ENCODE measurements around the gene EEF2KMT. TPM values are rescaled to one million over a fixed set of nuclear protein-coding genes. Genes with fewer than 3 reads are reported as not detected.
"Not testable (repeated sequence)": the region's sequence is repeated elsewhere in the genome, so short reads cannot be mapped to it uniquely, and the experiment has no call there.

The EEF2KMT gene
- total and polyA plus RNA-seq, 2 of the 13 experiments (the other 11 are each of a cell fraction or from before 2014, with no cell fraction given), result 10.7 to 26.9 TPM

- TF ChIP-seq ZMYM2 (CRISPR knock-in tag; IDR thresholded peaks at IDR 0.05) (peak; percentile 68; the same call in 1 of the 2 replicates), TP53 (CRISPR knock-in tag; conservative IDR thresholded peaks at IDR 0.05) (0 out of 2 replicates have a peak, but pooled peaks have one; percentile 49), ASH2L (IDR thresholded peaks at IDR 0.05; ENCODE audit: insufficient read length, low read depth, low read length) (peak; percentile 22), ZNF788 (CRISPR knock-in tag; IDR thresholded peaks at IDR 0.05; ENCODE audit: borderline replicate concordance) (peak; percentile 55; the same call in 1 of the 2 replicates), ZNF670 (CRISPR knock-in tag; IDR thresholded peaks at IDR 0.05; ENCODE audit: borderline replicate concordance) (peak; percentile 71; the same call in 1 of the 2 replicates), KDM2A (CRISPR knock-in tag; IDR thresholded peaks at IDR 0.05; ENCODE audit: borderline replicate concordance, low read depth) (peak; percentile 50; the same call in 1 of the 2 replicates), ZNF850 (CRISPR knock-in tag; conservative IDR thresholded peaks at IDR 0.05) (peak; percentile 83; the same call in 1 of the 2 replicates), EP300 (CRISPR knock-in tag; IDR thresholded peaks at IDR 0.05; ENCODE audit: borderline replicate concordance) (peak; percentile 37; the same call in 1 of the 2 replicates), GABPA (CRISPR knock-in tag; IDR thresholded peaks at IDR 0.05; ENCODE audit: low read depth) (peak; percentile 63), TIGD3 (CRISPR knock-in tag; IDR thresholded peaks at IDR 0.05; ENCODE audit: borderline replicate concordance) (peak; percentile 85; the same call in 1 of the 2 replicates), ZC3H13 (CRISPR knock-in tag; IDR thresholded peaks at IDR 0.05) (peak; percentile 89), EED (CRISPR knock-in tag; IDR thresholded peaks at IDR 0.05) (peak; percentile 87; the same call in 1 of the 2 replicates), ZNF350 (CRISPR knock-in tag; IDR thresholded peaks at IDR 0.05; ENCODE audit: borderline replicate concordance, low read depth) (peak; percentile 92), ZNF567 (CRISPR knock-in tag; IDR thresholded peaks at IDR 0.05; ENCODE audit: borderline replicate concordance) (peak; percentile 90; the same call in 1 of the 2 replicates), KMT2B (CRISPR knock-in tag; IDR thresholded peaks at IDR 0.05) (peak; percentile 81), ZNF547 (CRISPR knock-in tag; IDR thresholded peaks at IDR 0.05) (peak; percentile 75; the same call in 1 of the 2 replicates), ELF1 (CRISPR knock-in tag; IDR thresholded peaks at IDR 0.05) (peak; percentile 76), ZNF557 (CRISPR knock-in tag; IDR thresholded peaks at IDR 0.05) (0 out of 2 replicates have a peak, but pooled peaks have one; percentile 53), ZNF143 (CRISPR knock-in tag; IDR thresholded peaks at IDR 0.05) (peak; percentile 54), MAX (IDR thresholded peaks at IDR 0.05) (peak; percentile 82), ZNF264 (CRISPR knock-in tag; IDR thresholded peaks at IDR 0.05) (peak; percentile 70), CBX5 (CRISPR knock-in tag; IDR thresholded peaks at IDR 0.05; ENCODE audit: borderline replicate concordance) (peak; percentile 24; the same call in 1 of the 2 replicates), ZNF34 (CRISPR knock-in tag; IDR thresholded peaks at IDR 0.05; ENCODE audit: borderline replicate concordance) (0 out of 2 replicates have a peak, but pooled peaks have one; percentile 78), IRX3 (CRISPR knock-in tag; IDR thresholded peaks at IDR 0.05; ENCODE audit: borderline replicate concordance, low read depth) (0 out of 2 replicates have a peak, but pooled peaks have one; percentile 38), CREM (IDR thresholded peaks at IDR 0.05) (peak; percentile 55), CEBPG (CRISPR knock-in tag; IDR thresholded peaks at IDR 0.05) (0 out of 2 replicates have a peak, but pooled peaks have one; percentile 10), SNAPC2 (CRISPR knock-in tag; IDR thresholded peaks at IDR 0.05) (0 out of 2 replicates have a peak, but pooled peaks have one; percentile 42), KDM1A (CRISPR knock-in tag; IDR thresholded peaks at IDR 0.05) (peak; percentile 70; the same call in 1 of the 2 replicates), RELA (CRISPR knock-in tag; IDR thresholded peaks at IDR 0.05) (0 out of 2 replicates have a peak, but pooled peaks have one; percentile 41)
- TF ChIP-seq EP300 (IDR thresholded peaks at IDR 0.05; ENCODE audit: low read depth in 2 of 2, low read length in 2 of 2); GABPA (IDR thresholded peaks at IDR 0.05; ENCODE audit: low read depth, low read length); CREM (CRISPR knock-in tag; IDR thresholded peaks at IDR 0.05): not testable (repeated sequence)
Measured at GRCh38 chr16:5097470-5098220, at the start of gene EEF2KMT (continued).
